ENCODE data around the gene TRAF3IP1. TPM values are rescaled to one million over a fixed set of nuclear protein-coding genes. Genes with fewer than 3 reads are reported as not detected.
"Not testable (repeated sequence)": the region's sequence is repeated elsewhere in the genome, so short reads cannot be mapped to it uniquely, and the experiment has no call there.

Gene TRAF3IP1, protein sequence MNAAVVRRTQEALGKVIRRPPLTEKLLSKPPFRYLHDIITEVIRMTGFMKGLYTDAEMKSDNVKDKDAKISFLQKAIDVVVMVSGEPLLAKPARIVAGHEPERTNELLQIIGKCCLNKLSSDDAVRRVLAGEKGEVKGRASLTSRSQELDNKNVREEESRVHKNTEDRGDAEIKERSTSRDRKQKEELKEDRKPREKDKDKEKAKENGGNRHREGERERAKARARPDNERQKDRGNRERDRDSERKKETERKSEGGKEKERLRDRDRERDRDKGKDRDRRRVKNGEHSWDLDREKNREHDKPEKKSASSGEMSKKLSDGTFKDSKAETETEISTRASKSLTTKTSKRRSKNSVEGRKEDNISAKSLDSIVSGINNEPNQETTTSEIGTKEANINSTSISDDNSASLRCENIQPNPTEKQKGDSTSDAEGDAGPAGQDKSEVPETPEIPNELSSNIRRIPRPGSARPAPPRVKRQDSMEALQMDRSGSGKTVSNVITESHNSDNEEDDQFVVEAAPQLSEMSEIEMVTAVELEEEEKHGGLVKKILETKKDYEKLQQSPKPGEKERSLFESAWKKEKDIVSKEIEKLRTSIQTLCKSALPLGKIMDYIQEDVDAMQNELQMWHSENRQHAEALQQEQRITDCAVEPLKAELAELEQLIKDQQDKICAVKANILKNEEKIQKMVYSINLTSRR
- 18.6 and 21.2 TPM in 2 replicates for total RNA-seq (2022)
- percentile 67 among the genes with signal in this experiment for Bru-seq, nascent RNA
- BruChase-seq, experiment 1, labeled RNA remaining after a 6-hour chase = percentile 74 among the genes with signal in this experiment
- BruChase-seq, experiment 2, labeled RNA remaining after a 2-hour chase = percentile 74 among the genes with signal in this experiment
- long read RNA-seq, partial matches to known transcripts = 1 of 14 reads
- long read RNA-seq, other reads (novel, unspliced or antisense) = 13 of 14 reads

DNA sequence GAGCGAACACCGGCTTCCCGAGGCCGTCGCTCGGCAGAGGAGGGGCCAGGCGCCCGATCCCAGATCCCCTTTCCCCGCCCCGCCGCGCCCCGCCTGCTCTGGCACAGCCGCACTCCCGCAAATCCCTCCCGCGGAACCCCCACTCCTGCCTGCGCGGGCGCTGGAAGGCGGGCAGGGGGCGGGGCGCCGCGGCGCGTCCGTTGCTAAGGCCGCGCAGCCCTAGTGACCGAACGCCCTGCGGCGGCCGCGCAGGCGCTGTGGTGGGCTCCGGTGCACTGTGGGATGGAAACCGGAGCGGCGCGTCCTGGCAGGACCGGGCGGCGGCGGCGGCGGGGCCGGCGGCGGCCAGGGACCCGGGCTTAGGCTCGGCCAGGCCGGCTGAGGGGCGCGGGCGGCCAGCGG is at the start of gene TRAF3IP1:
TRAF3IP1 (plus strand) TSS at position 273 of the 402 bp plus-strand sequence. CDS start 145 bp downstream, outside the sequence.
- intact Hi-C loops (cut with micrococcal nuclease; ENCODE audit: unreplicated experiment) = loop anchor here (5.0 kb wide), 1 partner anchor 33 kb away; the partner anchor contains the start of gene PER2
- TF ChIP-seq, protein P1, sequence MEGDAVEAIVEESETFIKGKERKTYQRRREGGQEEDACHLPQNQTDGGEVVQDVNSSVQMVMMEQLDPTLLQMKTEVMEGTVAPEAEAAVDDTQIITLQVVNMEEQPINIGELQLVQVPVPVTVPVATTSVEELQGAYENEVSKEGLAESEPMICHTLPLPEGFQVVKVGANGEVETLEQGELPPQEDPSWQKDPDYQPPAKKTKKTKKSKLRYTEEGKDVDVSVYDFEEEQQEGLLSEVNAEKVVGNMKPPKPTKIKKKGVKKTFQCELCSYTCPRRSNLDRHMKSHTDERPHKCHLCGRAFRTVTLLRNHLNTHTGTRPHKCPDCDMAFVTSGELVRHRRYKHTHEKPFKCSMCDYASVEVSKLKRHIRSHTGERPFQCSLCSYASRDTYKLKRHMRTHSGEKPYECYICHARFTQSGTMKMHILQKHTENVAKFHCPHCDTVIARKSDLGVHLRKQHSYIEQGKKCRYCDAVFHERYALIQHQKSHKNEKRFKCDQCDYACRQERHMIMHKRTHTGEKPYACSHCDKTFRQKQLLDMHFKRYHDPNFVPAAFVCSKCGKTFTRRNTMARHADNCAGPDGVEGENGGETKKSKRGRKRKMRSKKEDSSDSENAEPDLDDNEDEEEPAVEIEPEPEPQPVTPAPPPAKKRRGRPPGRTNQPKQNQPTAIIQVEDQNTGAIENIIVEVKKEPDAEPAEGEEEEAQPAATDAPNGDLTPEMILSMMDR (IDR thresholded peaks at IDR 0.05; ENCODE audit: unreplicated experiment) = no peak
- no TSS peak for BruUV-seq (replicated peaks)
- Mint-ChIP-seq H3K9me3 (ENCODE audit: low read depth, unreplicated experiment) (no peaks in the 10 kb centered on the region), H3K27me3 (ENCODE audit: unreplicated experiment) (no peaks in the 10 kb centered on the region), H3K36me3 (ENCODE audit: insufficient read depth, unreplicated experiment) (peaks cover 19% of the 10 kb centered on the region), H3K4me3 (ENCODE audit: low read depth, unreplicated experiment) (peak within 1 kb of the TSS; percentile 72), H3K27ac (ENCODE audit: unreplicated experiment) (peak within 1 kb of the TSS; percentile 85), H3K4me1 (ENCODE audit: low read depth, unreplicated experiment) (peaks cover 9% of the 10 kb centered on the region)
- DNase-seq = peak; percentile 96
- CTCF ChIA-PET = no interaction called here

DNA sequence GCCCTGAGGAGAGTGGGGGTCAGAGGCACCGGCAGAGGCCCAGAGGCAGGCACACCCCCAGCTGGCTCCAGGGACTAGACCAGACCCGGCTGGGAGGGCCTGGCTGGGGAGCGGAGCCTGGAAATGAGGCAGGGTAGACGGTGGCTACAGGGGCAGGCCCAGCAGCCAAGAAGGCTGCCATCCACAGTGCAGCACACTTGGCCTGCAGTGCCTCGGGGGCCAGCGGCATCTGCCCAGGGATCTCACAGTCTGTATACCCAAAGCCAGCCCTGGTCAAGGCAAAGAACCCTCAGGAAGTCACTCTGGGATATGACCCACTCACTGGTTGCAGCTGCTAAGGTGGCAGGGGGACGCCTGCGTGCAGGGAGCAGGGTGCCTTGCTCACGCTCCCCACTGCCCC is 49.7 kb upstream of the TRAF3IP1 start:
- TF ChIP-seq, protein P1 (IDR thresholded peaks at IDR 0.05; ENCODE audit: unreplicated experiment) = no peak

DNA sequence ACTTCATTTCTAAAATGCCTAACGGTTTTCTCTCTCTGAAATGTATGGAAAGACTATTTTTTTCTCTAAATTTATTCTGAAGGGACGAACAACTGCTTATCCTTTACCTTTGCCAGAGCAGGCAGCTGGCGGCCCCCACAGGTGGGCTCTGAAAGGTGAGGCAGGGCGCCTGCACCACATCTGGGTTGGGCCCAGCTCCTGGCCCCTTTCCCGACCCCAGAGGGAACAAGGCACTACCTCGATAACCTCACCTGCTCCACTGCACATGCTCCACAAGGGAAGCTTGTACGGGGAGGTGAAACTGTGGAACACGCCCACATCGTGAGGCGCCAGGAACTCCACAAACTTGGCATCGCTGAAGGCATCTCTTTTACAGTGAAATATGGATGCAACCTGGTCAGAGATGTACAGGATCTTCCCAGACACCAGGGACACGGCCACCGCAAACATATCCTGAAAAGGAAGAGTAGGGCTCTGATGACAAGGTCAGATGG is 49.2 kb upstream of the TRAF3IP1 start:
- no peaks in the 10 kb centered on the region for H3K9me3 Mint-ChIP-seq (ENCODE audit: low read depth, unreplicated experiment)
- BruUV-seq (replicated peaks) = no TSS peak
- peaks cover 37% of the 10 kb centered on the region for H3K36me3 Mint-ChIP-seq (ENCODE audit: insufficient read depth, unreplicated experiment)
- H3K27me3 Mint-ChIP-seq (ENCODE audit: unreplicated experiment) = no peaks in the 10 kb centered on the region
- intact Hi-C loops (cut with micrococcal nuclease; ENCODE audit: unreplicated experiment) = no loop called here
- CTCF ChIA-PET = no interaction called here
- DNase-seq = no peak
- H3K27ac Mint-ChIP-seq (ENCODE audit: unreplicated experiment) = no peak overlapping the region
- TF ChIP-seq, protein P1 (IDR thresholded peaks at IDR 0.05; ENCODE audit: unreplicated experiment) = no peak
- H3K4me1 Mint-ChIP-seq (ENCODE audit: low read depth, unreplicated experiment) = no peaks in the 10 kb centered on the region
- no peak overlapping the region for H3K4me3 Mint-ChIP-seq (ENCODE audit: low read depth, unreplicated experiment)

More for the DNA sequence above, 49.7 kb upstream of the TRAF3IP1 start:
- no peaks in the 10 kb centered on the region for H3K9me3 Mint-ChIP-seq (ENCODE audit: low read depth, unreplicated experiment)
- peaks cover 37% of the 10 kb centered on the region for H3K36me3 Mint-ChIP-seq (ENCODE audit: insufficient read depth, unreplicated experiment)
- intact Hi-C loops (cut with micrococcal nuclease; ENCODE audit: unreplicated experiment) = no loop called here
- H3K4me3 Mint-ChIP-seq (ENCODE audit: low read depth, unreplicated experiment) = no peak overlapping the region
- no peaks in the 10 kb centered on the region for H3K4me1 Mint-ChIP-seq (ENCODE audit: low read depth, unreplicated experiment)
- H3K27ac Mint-ChIP-seq (ENCODE audit: unreplicated experiment) = no peak overlapping the region
- CTCF ChIA-PET = interaction anchor here (0.7 kb wide), 1 partner anchor 181 kb away, joined by 3 read pairs; no protein-coding TSS in a partner anchor
- no peak for DNase-seq
- BruUV-seq (replicated peaks) = no TSS peak
- no peaks in the 10 kb centered on the region for H3K27me3 Mint-ChIP-seq (ENCODE audit: unreplicated experiment)

DNA sequence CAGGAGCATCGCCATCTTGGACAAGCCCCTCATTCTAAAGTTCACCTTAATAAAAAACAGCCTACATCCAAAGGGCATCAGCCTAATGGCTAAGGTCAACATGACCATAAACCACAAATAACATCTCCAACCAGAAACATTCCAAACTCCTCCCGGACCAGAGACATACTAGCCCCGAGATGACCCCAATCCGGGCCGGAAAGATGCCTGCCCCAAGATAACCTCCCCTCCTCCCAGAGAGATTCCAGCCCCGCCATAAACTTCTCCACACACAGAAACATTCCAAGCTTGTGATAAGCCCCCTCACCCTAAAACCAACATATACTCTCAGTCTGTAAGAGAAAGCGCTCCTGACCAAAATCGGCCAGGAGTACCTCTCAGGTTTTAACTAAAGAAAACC is 48.6 kb upstream of the TRAF3IP1 start:
- H3K4me1 Mint-ChIP-seq (ENCODE audit: low read depth, unreplicated experiment); H3K27me3 Mint-ChIP-seq (ENCODE audit: unreplicated experiment); intact Hi-C loops (cut with micrococcal nuclease; ENCODE audit: unreplicated experiment); DNase-seq; BruUV-seq (replicated peaks); H3K9me3 Mint-ChIP-seq (ENCODE audit: low read depth, unreplicated experiment); H3K27ac Mint-ChIP-seq (ENCODE audit: unreplicated experiment); H3K4me3 Mint-ChIP-seq (ENCODE audit: low read depth, unreplicated experiment): not testable (repeated sequence)
- peaks cover 37% of the 10 kb centered on the region for H3K36me3 Mint-ChIP-seq (ENCODE audit: insufficient read depth, unreplicated experiment)
- CTCF ChIA-PET = interaction anchor here (1.9 kb wide), 1 partner anchor 8 kb away, joined by 5 read pairs; no protein-coding TSS in a partner anchor

Data from Calu3 (cell line).